MCF 10A (cell line): Measurements from ENCODE around the gene TOMM40L. TPM values are rescaled to one million over a fixed set of nuclear protein-coding genes. Genes with fewer than 3 reads are reported as not detected.
A peak's percentile ranks its signal among the peaks of the same experiment; 100 is the strongest.

Experiments used
- BruUV-seq: library from RNA; stranded (reverse); fragments of 400-500 nt; replicated peaks from 2 replicates; lab custom pipeline; 2021; lab: Mats Ljungman, UMichigan
- CTCF ChIA-PET: fragments of 300-600 bp; sonication (Branson Sonifier 250); formaldehyde crosslinking; extraction: SDS; loops from one replicate; lab custom pipeline; 2021; ENCODE audit warnings: antibody characterized with exemption, inconsistent platforms; lab: Yijun Ruan, JAX
- POLR2A ChIA-PET: fragments of 300-600, 350-650 bp; sonication (Branson Sonifier 250); formaldehyde crosslinking; extraction: SDS; loops from one replicate; lab custom pipeline; 2020; ENCODE audit warnings: antibody characterized with exemption, inconsistent platforms; lab: Yijun Ruan, JAX
- DNase-seq: peaks from one replicate; pipeline ENCODE4 v3.0.0-alpha.2; 2018; ENCODE audit not compliant: unreplicated experiment
- H3K27ac Mint-ChIP-seq: one replicate; pipeline ENCODE4 v1.8.0; 2022; ENCODE audit warnings: mild to moderate bottlenecking, low read depth, mixed read lengths; ENCODE audit not compliant: unreplicated experiment
- H3K27me3 Mint-ChIP-seq: one replicate; pipeline ENCODE4 v1.8.0; 2022; ENCODE audit warnings: mixed read lengths; ENCODE audit not compliant: insufficient read depth, unreplicated experiment
- H3K36me3 Mint-ChIP-seq: one replicate; pipeline ENCODE4 v1.8.0; 2022; ENCODE audit warnings: mild to moderate bottlenecking, moderate library complexity, mixed read lengths; ENCODE audit not compliant: insufficient read depth, unreplicated experiment
- H3K4me1 Mint-ChIP-seq: one replicate; pipeline ENCODE4 v1.8.0; 2022; ENCODE audit warnings: mixed read lengths; ENCODE audit not compliant: insufficient read depth, unreplicated experiment
- H3K4me3 Mint-ChIP-seq: one replicate; pipeline ENCODE4 v1.8.0; 2022; ENCODE audit warnings: mild to moderate bottlenecking, moderate library complexity, mixed read lengths; ENCODE audit not compliant: unreplicated experiment
- H3K9me3 Mint-ChIP-seq: one replicate; pipeline ENCODE4 v1.8.0; 2022; ENCODE audit warnings: mixed read lengths; ENCODE audit not compliant: unreplicated experiment
- CTCF ChIP-seq: fragments of 200-600 bp; IDR thresholded peaks from one replicate; pipeline ENCODE4 v1.8.0; 2022; ENCODE audit warnings: antibody characterized with exemption, mild to moderate bottlenecking; ENCODE audit not compliant: unreplicated experiment
- intact Hi-C: fragments of 100-400 bp; cut with micrococcal nuclease; formaldehyde crosslinking; loops from 2 replicates; pipeline ENCODE4 v1.14.1; 2022
- total RNA-seq: library from RNA; stranded (reverse); gene quantifications from 2 replicates; pipeline ENCODE4 v1.2.3, GENCODE V29; 2022

TOMM40L gene
- total RNA-seq, 1 experiment from 2014 or later: 12.3 TPM

GRCh38 chr1:161214369-161214768 is 11.5 kb upstream of the TOMM40L start:
- no peak for DNase-seq
- intact Hi-C loops: no loop called here
- no peak for TF ChIP-seq CTCF
- ChIA-PET POLR2A (no interaction called here), CTCF (interaction anchor here (0.7 to 18.5 kb wide), 4 partner anchors 7 to 127 kb away, joined by 3 to 444 read pairs (median 224); partner anchors contain the start of genes APOA2, FCER1G, NDUFS2 and TOMM40L)
- H3K4me1 Mint-ChIP-seq: peaks cover 14% of the 10 kb centered on the region
- H3K27me3 Mint-ChIP-seq: no peaks in the 10 kb centered on the region
- no peak overlapping the region for H3K27ac Mint-ChIP-seq
- H3K4me3 Mint-ChIP-seq: no peak overlapping the region
- no peaks in the 10 kb centered on the region for H3K9me3 Mint-ChIP-seq
- H3K36me3 Mint-ChIP-seq: peaks cover 67% of the 10 kb centered on the region
- no TSS peak for BruUV-seq

- H3K36me3 Mint-ChIP-seq: peaks cover 60% of the 10 kb centered on the region
- H3K4me1 Mint-ChIP-seq: peaks cover 7% of the 10 kb centered on the region
- peak within 1 kb of the TSS; percentile 53 for H3K27ac Mint-ChIP-seq
- intact Hi-C loops: no loop called here
- POLR2A ChIA-PET: interaction anchor here (0.6 to 3.6 kb wide), 5 partner anchors 13 to 90 kb away, joined by 3 to 20 read pairs (median 3); partner anchors contain the start of genes ADAMTS4 and NDUFS2
- no peak within 1 kb of the TSS for H3K4me3 Mint-ChIP-seq
- DNase-seq: no peak
- H3K9me3 Mint-ChIP-seq: no peaks in the 10 kb centered on the region
- CTCF ChIA-PET: interaction anchor here (0.6 to 18.5 kb wide), 7 partner anchors 8 to 158 kb away, joined by 3 to 444 read pairs (median 26); partner anchors contain the start of genes NDUFS2 and TOMM40L
- TF ChIP-seq CTCF: no peak
- no peaks in the 10 kb centered on the region for H3K27me3 Mint-ChIP-seq
- no TSS peak for BruUV-seq
Measured at GRCh38 chr1:161215076-161215475, 10.8 kb upstream of the TOMM40L start, which contains the start of gene FCER1G. Gene FCER1G, plus strand, starts transcription at chr1:161215295. Its CDS starts 27 bp downstream, at chr1:161215322.

GRCh38 chr1:161216945-161217712 is 8.7 kb upstream of the TOMM40L start:
- TF ChIP-seq CTCF: no peak
- Mint-ChIP-seq H3K27me3 (no peaks in the 10 kb centered on the region), H3K27ac (no peak overlapping the region), H3K36me3 (peaks cover 40% of the 10 kb centered on the region), H3K4me1 (peaks cover 6% of the 10 kb centered on the region), H3K9me3 (no peaks in the 10 kb centered on the region), H3K4me3 (no peak overlapping the region)
- BruUV-seq: no TSS peak
- CTCF ChIA-PET: interaction anchor here (0.8 to 18.5 kb wide), 7 partner anchors 9 to 168 kb away, joined by 3 to 444 read pairs (median 55); partner anchors contain the start of genes NDUFS2 and TOMM40L
- peak; percentile 79 for DNase-seq
- POLR2A ChIA-PET: interaction anchor here (0.9 to 3.6 kb wide), 5 partner anchors 9 to 98 kb away, joined by 3 to 20 read pairs (median 4); partner anchors contain the start of genes B4GALT3, NDUFS2 and TOMM40L
- intact Hi-C loops: no loop called here

- peaks cover 33% of the 10 kb centered on the region for H3K36me3 Mint-ChIP-seq
- DNase-seq: no peak
- ChIA-PET POLR2A (interaction anchor here (1.2 to 3.6 kb wide), 3 partner anchors 8 to 16 kb away, joined by 4 to 20 read pairs (median 13); partner anchors contain the start of genes NDUFS2 and TOMM40L), CTCF (interaction anchor here (1.1 to 18.5 kb wide), 6 partner anchors 9 to 168 kb away, joined by 3 to 444 read pairs (median 197); partner anchors contain the start of genes NDUFS2 and TOMM40L)
- H3K9me3 Mint-ChIP-seq: no peaks in the 10 kb centered on the region
- no peaks in the 10 kb centered on the region for H3K27me3 Mint-ChIP-seq
- no peak for TF ChIP-seq CTCF
- H3K4me1 Mint-ChIP-seq: peaks cover 6% of the 10 kb centered on the region
- no peak overlapping the region for H3K4me3 Mint-ChIP-seq
- intact Hi-C loops: no loop called here
- no peak overlapping the region for H3K27ac Mint-ChIP-seq
- BruUV-seq: no TSS peak
Measured at GRCh38 chr1:161217831-161218230, 8.0 kb upstream of the TOMM40L start.
